ENCODE measurements around the gene SLC6A17.

SLC6A17 gene

DNA sequence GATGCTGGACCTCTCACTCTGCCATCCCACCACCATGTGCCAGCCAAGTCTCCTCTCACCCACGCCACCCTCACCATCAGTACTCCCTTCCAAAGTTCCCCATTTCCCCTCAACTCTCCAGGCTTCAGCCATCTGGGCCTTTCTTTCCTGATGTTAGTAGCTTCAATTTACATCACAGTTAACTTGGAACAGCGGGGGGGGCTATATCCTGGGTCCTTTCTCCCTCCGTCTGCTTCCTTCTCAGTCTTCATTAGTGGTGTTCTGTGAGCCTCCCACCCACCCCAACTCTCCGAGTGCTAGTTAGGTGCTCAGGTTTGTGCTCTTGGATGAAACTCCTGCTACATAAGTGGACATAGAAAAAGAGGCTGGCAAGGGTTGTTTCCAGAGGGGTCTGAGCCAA, 91.8 kb downstream of the SLC6A17 start:
- Histone ChIP-seq H3K27me3 (replicated peaks) (peaks cover 5% of the 10 kb centered on the region), H3K27ac (no peak overlapping the region), H3K4me3 (ENCODE audit: low read depth, low read length) (no peak overlapping the region), H3K36me3 (replicated peaks) (no peaks in the 10 kb centered on the region)
- no peak for DNase-seq
- TF ChIP-seq, protein P1, sequence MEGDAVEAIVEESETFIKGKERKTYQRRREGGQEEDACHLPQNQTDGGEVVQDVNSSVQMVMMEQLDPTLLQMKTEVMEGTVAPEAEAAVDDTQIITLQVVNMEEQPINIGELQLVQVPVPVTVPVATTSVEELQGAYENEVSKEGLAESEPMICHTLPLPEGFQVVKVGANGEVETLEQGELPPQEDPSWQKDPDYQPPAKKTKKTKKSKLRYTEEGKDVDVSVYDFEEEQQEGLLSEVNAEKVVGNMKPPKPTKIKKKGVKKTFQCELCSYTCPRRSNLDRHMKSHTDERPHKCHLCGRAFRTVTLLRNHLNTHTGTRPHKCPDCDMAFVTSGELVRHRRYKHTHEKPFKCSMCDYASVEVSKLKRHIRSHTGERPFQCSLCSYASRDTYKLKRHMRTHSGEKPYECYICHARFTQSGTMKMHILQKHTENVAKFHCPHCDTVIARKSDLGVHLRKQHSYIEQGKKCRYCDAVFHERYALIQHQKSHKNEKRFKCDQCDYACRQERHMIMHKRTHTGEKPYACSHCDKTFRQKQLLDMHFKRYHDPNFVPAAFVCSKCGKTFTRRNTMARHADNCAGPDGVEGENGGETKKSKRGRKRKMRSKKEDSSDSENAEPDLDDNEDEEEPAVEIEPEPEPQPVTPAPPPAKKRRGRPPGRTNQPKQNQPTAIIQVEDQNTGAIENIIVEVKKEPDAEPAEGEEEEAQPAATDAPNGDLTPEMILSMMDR (IDR thresholded peaks at IDR 0.05; ENCODE audit: low read depth, low read length, missing control alignments): no peak
- in situ Hi-C loops (cut with HindIII; ENCODE audit: low pct_ligation_motif_present, low sequenced_read_pairs): no loop called here

GRCh38 chr1:110242731-110243130, 92.4 kb downstream of the SLC6A17 start:
- TF ChIP-seq, protein P1 (IDR thresholded peaks at IDR 0.05; ENCODE audit: low read depth, low read length, missing control alignments): no peak
- H3K27ac ChIP-seq: no peak overlapping the region
- H3K27me3 ChIP-seq (replicated peaks): peaks cover 5% of the 10 kb centered on the region
- H3K36me3 ChIP-seq (replicated peaks): no peaks in the 10 kb centered on the region
- no peak overlapping the region for H3K4me3 ChIP-seq (ENCODE audit: low read depth, low read length)
- in situ Hi-C loops (cut with HindIII; ENCODE audit: low pct_ligation_motif_present, low sequenced_read_pairs): no loop called here
- no peak for DNase-seq

- TF ChIP-seq, protein P1 (IDR thresholded peaks at IDR 0.05; ENCODE audit: low read depth, low read length, missing control alignments): no peak
- DNase-seq: no peak
- H3K27ac ChIP-seq: no peak overlapping the region
- in situ Hi-C loops (cut with HindIII; ENCODE audit: low pct_ligation_motif_present, low sequenced_read_pairs): no loop called here
- no peak overlapping the region for H3K4me3 ChIP-seq (ENCODE audit: low read depth, low read length)
- no peaks in the 10 kb centered on the region for H3K36me3 ChIP-seq (replicated peaks)
- peaks cover 5% of the 10 kb centered on the region for H3K27me3 ChIP-seq (replicated peaks)
Measured at GRCh38 chr1:110243146-110243545, 92.9 kb downstream of the SLC6A17 start.

GRCh38 chr1:110243574-110243973, 93.3 kb downstream of the SLC6A17 start:
- in situ Hi-C loops (cut with HindIII; ENCODE audit: low pct_ligation_motif_present, low sequenced_read_pairs): no loop called here
- DNase-seq: no peak
- TF ChIP-seq, protein P1 (IDR thresholded peaks at IDR 0.05; ENCODE audit: low read depth, low read length, missing control alignments): no peak
- Histone ChIP-seq H3K27me3 (replicated peaks) (peaks cover 5% of the 10 kb centered on the region), H3K4me3 (ENCODE audit: low read depth, low read length) (no peak overlapping the region), H3K36me3 (replicated peaks) (no peaks in the 10 kb centered on the region), H3K27ac (no peak overlapping the region)

DNA sequence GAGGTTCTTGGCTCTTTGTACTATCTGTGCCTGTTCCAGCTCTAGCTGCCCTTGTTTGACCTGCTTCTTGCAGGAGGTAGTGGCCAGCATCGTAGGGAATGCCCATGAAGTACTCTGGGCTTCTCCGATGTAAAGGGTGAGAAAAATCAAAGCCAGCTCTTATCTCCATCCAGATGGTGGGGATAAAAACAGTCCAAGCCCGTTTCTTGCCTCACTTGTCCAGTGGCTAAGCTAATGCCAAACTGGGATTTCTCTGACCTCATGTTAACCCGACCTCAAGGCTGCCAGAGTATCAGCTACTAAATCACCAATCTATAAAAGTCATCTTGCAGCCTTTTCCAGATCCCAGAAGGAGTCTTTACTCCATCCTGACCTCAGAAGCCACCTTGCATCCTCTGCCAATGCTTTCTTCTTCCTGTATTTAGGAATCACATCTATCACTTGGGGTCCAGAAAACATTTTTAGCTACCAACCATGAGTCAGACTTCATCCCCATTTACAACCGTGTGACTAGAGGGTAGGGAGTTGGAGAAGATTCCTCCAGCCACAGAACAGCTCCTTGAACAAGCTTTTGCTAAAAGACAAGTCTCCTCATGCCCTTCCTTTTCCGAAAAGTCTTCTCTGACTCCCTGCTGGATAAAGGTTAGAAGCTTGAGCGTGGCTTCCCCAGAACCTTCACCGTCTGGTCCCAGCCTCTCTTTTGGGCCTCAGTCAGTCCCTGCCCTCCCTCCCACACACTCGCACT, 95.8 kb downstream of the SLC6A17 start:
- H3K27ac ChIP-seq: no peak overlapping the region
- no peak for DNase-seq
- no peak overlapping the region for H3K4me3 ChIP-seq (ENCODE audit: low read depth, low read length)
- peaks cover 5% of the 10 kb centered on the region for H3K27me3 ChIP-seq (replicated peaks)
- TF ChIP-seq, protein P1 (IDR thresholded peaks at IDR 0.05; ENCODE audit: low read depth, low read length, missing control alignments): no peak
- no peaks in the 10 kb centered on the region for H3K36me3 ChIP-seq (replicated peaks)
- in situ Hi-C loops (cut with HindIII; ENCODE audit: low pct_ligation_motif_present, low sequenced_read_pairs): no loop called here

DNA sequence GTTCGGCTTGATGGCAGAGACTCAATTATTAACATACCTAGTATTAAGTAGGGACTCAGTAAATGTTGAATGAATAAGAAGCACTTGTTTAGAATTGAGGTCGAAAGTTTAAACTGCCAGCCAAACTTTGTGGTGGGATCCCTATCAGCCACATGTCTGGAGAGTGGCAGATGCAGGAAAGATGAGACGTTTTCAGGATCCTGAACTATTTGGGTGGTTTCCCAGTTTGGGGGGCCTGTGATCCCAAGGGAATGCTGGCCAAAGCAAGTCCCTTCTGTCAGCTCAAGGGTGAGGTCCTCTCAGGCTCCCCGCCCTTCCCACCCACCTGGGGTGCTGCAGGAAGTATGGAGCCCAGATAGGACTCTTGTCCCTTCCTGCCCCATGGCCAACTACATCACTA, 98.5 kb downstream of the SLC6A17 start:
- Histone ChIP-seq H3K27me3 (replicated peaks) (peaks cover 2% of the 10 kb centered on the region), H3K4me3 (ENCODE audit: low read depth, low read length) (no peak overlapping the region), H3K27ac (no peak overlapping the region), H3K36me3 (replicated peaks) (no peaks in the 10 kb centered on the region)
- TF ChIP-seq, protein P1 (IDR thresholded peaks at IDR 0.05; ENCODE audit: low read depth, low read length, missing control alignments): no peak
- no peak for DNase-seq
- in situ Hi-C loops (cut with HindIII; ENCODE audit: low pct_ligation_motif_present, low sequenced_read_pairs): no loop called here
